Upper lobe of left lung (tissue), 4 donors: ENCODE results near the gene ASB14.

ENCODE experiments used
- CTCF ChIP-seq, 6 experiments: fragments of 450-650 bp in 4 of 6; fragments of 200-600 bp in 2 of 6; sonication (generic) in 2 of 6; IDR thresholded peaks; one replicate each; pipeline ENCODE4 v1.5.1; 2016 to 2019; ENCODE audit warnings: antibody characterized with exemption in 6 of 6
- POLR2AphosphoS5 ChIP-seq, 2 donors: sonication (generic); formaldehyde crosslinking; IDR thresholded peaks; one replicate each; pipeline ENCODE4 v1.5.1; 2017; ENCODE audit warnings: antibody characterized with exemption in 2 of 2

- TF ChIP-seq CTCF (IDR thresholded peaks at IDR 0.05) (no peak), POLR2AphosphoS5 (IDR thresholded peaks at IDR 0.05) (peak; percentile 70 to 91)
Observed at GRCh38 chr3:57227204-57227929, 65.1 kb downstream of the ASB14 start, which contains the start of gene APPL1.
